AG04449 (cell line): Measurements from ENCODE around the gene PRR7.

ENCODE experiments used
- CTCF ChIA-PET: fragments of 350-600 bp; formaldehyde crosslinking; extraction: SDS; loops from one replicate; lab custom pipeline; 2021; ENCODE audit warnings: antibody characterized with exemption; lab: Yijun Ruan, JAX
- POLR2A ChIA-PET: fragments of 400-600, 350-600 bp; formaldehyde crosslinking; extraction: SDS; loops from one replicate; lab custom pipeline; 2020; ENCODE audit warnings: antibody characterized with exemption, inconsistent platforms; lab: Yijun Ruan, JAX
- DNase-seq: peaks from one replicate; pipeline ENCODE4 v3.0.0-alpha.2; 2010; ENCODE audit warnings: low read depth, low spot score
- H3K4me3 ChIP-seq: 2 replicates; pipeline ENCODE4 v1.5.1; 2011; ENCODE audit warnings: low read depth, mild to moderate bottlenecking, control low read depth, low read length
- TF ChIP-seq, protein P1 (sequence below): IDR thresholded peaks from one replicate; pipeline ENCODE4 v1.5.1; 2011; ENCODE audit warnings: mild to moderate bottlenecking, moderate library complexity, low read length, control low read depth, inconsistent platforms; ENCODE audit not compliant: insufficient read depth; ENCODE audit errors: missing control alignments

Gene PRR7

DNA sequence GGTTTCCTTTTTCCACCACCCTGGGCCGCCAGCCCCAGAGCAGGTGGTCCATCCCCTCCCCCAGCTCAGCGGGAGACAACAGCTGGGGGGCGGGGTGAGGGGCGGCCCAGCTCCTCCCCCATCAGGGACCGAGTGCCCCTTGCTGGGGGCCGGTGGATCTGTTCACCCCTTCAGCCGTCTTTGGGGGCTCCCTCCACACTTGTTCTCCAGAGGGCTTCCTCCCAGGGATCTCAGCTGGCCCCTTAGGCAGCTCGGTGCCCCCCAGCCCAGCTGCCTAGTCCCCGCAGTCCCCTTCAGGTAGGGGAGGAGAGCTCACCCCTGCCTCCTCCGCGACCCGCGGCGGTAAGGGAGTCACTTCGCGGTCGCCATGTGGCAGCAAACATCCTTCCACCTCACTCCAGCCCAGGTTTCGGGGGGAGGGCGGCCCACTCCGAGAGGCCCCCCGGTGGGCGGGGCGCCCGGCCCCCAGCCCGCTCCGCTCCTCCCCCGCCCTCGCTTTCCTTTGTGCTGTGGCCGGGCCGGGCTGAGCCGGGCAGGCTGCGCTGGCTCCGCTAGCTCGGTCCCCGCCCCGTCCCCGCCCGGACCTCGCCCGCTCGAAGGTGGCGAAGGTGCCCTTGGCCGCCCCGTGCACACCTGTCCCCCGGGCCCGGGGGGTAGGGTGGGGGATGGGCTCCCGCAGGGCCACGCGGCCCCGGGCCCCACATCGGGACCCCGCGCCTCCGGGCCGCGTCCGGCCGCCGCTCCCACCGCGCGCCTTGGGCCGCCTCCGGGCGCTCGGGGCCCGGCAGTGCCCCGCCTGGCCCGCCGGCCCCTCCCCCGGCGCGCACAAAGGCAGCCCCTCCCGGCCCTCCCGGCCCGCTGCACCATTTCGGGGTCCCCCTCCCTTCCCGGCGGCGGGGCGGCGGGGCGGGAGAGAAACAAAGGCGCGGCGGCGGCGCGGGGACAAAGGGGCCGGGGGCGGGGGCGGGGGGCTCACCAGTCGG, 26.1 kb downstream of the PRR7 start:
- TF ChIP-seq, protein P1, sequence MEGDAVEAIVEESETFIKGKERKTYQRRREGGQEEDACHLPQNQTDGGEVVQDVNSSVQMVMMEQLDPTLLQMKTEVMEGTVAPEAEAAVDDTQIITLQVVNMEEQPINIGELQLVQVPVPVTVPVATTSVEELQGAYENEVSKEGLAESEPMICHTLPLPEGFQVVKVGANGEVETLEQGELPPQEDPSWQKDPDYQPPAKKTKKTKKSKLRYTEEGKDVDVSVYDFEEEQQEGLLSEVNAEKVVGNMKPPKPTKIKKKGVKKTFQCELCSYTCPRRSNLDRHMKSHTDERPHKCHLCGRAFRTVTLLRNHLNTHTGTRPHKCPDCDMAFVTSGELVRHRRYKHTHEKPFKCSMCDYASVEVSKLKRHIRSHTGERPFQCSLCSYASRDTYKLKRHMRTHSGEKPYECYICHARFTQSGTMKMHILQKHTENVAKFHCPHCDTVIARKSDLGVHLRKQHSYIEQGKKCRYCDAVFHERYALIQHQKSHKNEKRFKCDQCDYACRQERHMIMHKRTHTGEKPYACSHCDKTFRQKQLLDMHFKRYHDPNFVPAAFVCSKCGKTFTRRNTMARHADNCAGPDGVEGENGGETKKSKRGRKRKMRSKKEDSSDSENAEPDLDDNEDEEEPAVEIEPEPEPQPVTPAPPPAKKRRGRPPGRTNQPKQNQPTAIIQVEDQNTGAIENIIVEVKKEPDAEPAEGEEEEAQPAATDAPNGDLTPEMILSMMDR = no peak
- H3K4me3 ChIP-seq = peak overlapping the region; percentile 89
- CTCF ChIA-PET = interaction anchor here (0.9 to 16.8 kb wide), 7 partner anchors 10 to 163 kb away, joined by 3 to 261 read pairs (median 4); partner anchors contain the start of gene PDLIM7
- POLR2A ChIA-PET = interaction anchor here (0.6 to 15.8 kb wide), 7 partner anchors 10 to 124 kb away, joined by 3 to 401 read pairs (median 6); partner anchors contain the start of gene PDLIM7
- no peak for DNase-seq

DNA sequence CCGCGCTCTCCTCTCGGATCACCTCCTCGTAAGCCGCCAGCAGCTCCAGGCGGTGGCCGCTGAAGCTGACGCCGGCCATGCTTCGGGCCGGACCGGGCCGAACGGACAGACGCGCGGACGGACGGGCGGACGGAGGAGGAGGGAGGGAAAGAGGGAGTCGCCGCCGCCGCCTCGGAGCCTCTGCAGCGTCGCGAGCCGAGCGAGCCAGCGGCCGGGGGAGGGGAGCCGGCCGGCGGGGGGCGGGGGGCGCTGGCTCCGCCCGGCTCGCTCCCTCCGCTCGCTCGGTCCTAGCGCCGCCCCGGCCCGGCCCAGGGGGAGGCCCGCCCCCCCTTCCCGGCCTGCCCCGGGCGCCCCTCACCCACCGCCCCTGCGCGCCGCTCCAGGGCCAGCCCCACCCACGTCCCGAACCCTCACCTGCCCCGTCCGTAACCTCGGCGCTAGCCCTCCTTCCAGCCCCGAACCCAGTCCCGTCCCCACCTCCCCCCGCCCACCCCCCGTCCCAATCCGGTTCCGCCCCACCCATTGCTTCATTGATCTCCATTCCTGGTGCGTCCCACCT, 26.9 kb downstream of the PRR7 start, which contains the start of gene DBN1:
DBN1 (minus strand) TSS at position 192 of the 559 bp plus-strand sequence; CDS start at position 79, 113 bp downstream.
- TF ChIP-seq, protein P1 = no peak
- ChIA-PET POLR2A (interaction anchor here (0.9 to 15.8 kb wide), 6 partner anchors 11 to 69 kb away, joined by 3 to 401 read pairs (median 6); partner anchors contain the start of gene PDLIM7), CTCF (interaction anchor here (0.9 to 16.8 kb wide), 5 partner anchors 11 to 164 kb away, joined by 3 to 261 read pairs (median 4); partner anchors contain the start of gene PDLIM7)
- H3K4me3 ChIP-seq = peak within 1 kb of the TSS; percentile 89
- DNase-seq = no peak

DNA sequence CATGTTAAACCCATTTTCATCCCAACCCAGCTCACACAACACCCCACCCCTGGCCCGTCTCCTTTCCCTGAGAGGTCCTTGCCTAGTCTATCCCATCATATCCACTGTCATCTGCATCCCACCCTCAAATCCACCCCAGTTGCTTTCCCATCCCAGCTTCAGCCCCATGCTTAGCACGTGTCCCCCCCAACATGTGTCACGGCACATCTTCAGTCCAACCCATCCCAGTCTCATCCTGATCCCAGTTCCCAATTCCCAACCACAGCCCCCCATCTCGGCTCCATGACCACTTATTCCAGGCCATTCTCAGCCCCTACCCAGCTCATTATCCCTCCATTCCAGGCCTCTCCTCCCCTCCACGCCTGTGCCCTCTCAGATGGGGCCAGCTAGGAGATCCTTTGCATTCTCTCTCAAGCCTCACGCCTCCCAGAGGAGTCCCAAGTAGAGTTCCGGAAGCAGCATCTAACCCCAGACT, 27.4 kb downstream of the PRR7 start:
- DNase-seq = no peak
- peak overlapping the region; percentile 37 for H3K4me3 ChIP-seq
- POLR2A ChIA-PET = interaction anchor here (0.9 to 15.8 kb wide), 4 partner anchors 10 to 20 kb away, joined by 3 to 401 read pairs (median 4); partner anchors contain the start of gene PDLIM7
- CTCF ChIA-PET = interaction anchor here (1.1 to 16.8 kb wide), 3 partner anchors 19 to 70 kb away, joined by 4 to 261 read pairs (median 168); partner anchors contain the start of gene PDLIM7
- TF ChIP-seq, protein P1 = no peak

DNA sequence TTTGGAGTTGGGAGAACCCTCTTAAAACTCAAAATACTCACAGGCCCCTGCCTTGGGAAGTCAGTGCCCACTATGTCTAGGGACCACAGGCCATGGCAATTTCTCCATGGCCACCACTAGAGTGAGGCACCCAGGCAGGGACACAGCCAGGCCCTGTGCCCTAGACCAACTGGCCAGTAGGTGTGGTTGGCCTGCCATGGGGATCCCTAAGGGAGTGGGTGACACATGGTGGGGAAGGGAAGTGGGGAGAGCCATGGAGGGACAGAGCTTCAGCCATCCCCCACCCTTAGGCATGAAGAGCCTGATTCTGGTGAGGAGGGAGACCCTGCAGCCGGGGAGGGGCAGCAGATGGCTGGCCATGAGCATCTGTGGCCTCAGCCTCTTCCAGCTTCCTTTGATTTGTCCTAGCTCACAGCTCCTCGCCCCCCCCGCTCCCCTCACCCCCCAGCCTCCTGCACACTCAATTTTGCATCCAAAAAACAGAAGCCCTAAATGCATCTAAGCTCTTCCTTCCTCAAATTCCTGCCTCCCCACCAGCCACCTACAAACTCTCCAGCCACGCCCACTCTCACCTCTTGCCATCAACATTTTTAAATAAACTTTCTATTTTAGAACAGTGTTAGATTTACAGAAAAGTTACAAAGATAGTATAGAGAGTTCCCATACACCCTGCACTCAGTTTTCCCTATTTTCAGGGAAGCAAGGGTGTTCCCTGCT, 28.4 kb downstream of the PRR7 start:
- TF ChIP-seq, protein P1 = no peak

DNA sequence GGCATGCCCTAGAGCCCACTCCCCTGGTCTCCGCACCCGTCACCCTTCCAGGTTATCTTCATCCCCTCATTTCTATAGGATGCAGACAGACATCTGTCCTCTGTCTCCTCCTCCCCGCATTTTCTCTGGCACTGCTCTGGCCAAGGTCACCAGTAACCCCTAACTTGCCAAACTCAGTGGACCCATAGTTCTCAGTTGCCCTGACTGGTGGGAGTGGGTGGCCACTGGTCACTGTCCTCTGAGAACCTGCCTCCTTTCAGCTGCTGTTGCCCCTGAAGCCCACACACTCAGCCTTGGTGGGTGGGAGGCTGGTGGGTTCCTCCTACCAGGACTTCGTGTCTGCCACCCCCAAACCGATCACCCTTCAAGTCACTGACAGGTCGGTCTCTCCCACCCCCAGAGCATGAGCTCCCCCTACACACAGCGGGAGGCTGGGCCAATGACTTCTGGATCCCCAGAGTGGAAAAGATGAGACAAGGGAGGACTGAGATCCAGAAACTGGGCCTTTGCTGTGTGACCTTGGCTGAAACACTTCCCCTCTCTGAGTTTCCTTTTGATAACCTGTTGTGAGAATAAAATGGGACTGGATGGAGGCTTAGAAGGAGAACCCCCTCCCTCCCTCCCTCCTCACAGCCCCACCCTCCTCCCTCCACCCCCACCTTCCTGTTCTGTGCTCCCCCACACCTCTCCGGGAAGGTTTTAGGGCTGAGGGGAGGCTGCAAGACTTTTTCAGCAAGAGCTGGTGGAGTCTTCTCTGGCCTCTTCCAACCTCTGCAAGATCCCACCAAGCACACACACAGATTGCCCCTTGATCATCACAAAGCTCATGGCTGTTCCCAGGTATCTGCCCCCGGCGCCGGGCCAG, 29.2 kb downstream of the PRR7 start:
- DNase-seq = no peak
- no peak overlapping the region for H3K4me3 ChIP-seq
- TF ChIP-seq, protein P1 = no peak
- ChIA-PET POLR2A (interaction anchor here (1.2 to 15.8 kb wide), 3 partner anchors 18 to 74 kb away, joined by 3 to 401 read pairs (median 4); partner anchors contain the start of genes DDX41 and PDLIM7), CTCF (interaction anchor here (11.7 to 16.8 kb wide), 2 partner anchors 20 kb away, joined by 168 to 261 read pairs; partner anchors contain the start of gene PDLIM7)

More for the DNA sequence above, 28.4 kb downstream of the PRR7 start:
- no peak overlapping the region for H3K4me3 ChIP-seq
- ChIA-PET POLR2A (interaction anchor here (15.8 kb wide), 1 partner anchor 19 kb away, joined by 401 read pairs; the partner anchor contains the start of gene PDLIM7), CTCF (interaction anchor here (11.7 to 16.8 kb wide), 2 partner anchors 19 to 21 kb away, joined by 168 to 261 read pairs; partner anchors contain the start of gene PDLIM7)
- no peak for DNase-seq
